ENCODE measurements around the gene MR1. TPM values are rescaled to one million over a fixed set of nuclear protein-coding genes. Genes with fewer than 3 reads are reported as not detected.

Gene MR1
- total RNA-seq, 2 experiments from 2014 or later = 16.2 to 18.1 TPM

GRCh38 chr1:181079382-181079781 is 45.6 kb downstream of the MR1 start:
- Mint-ChIP-seq H3K4me3 (no peak overlapping the region), H3K36me3 (ENCODE audit: low read depth) (no peaks in the 10 kb centered on the region), H3K27ac (no peak overlapping the region), H3K4me1 (ENCODE audit: low read depth) (peaks cover 4% of the 10 kb centered on the region), H3K27me3 (peaks cover 21% of the 10 kb centered on the region), H3K9me3 (no peaks in the 10 kb centered on the region)
- no peak for DNase-seq
- Histone ChIP-seq H3K4me1 (ENCODE audit: insufficient read depth, low read length) (peaks cover 1% of the 10 kb centered on the region), H3K4me3 (ENCODE audit: low read length) (no peak overlapping the region), H3K36me3 (ENCODE audit: insufficient read depth, low read length) (no peaks in the 10 kb centered on the region), H3K27me3 (ENCODE audit: control insufficient read depth in 1 of 2, insufficient read depth in 2 of 2, low read length in 2 of 2) (peaks cover 0 to 6% of the 10 kb centered on the region in 2 experiments), H3K27ac (ENCODE audit: low read depth in 1 of 2, low read length in 2 of 2) (no peak overlapping the region), H3K9me3 (ENCODE audit: control insufficient read depth in 1 of 2, insufficient read depth in 1 of 2, low read length in 2 of 2) (no peaks in the 10 kb centered on the region)
- ChIA-PET POLR2A (interaction anchor here (1.7 kb wide), 1 partner anchor 10 kb away, joined by 6 read pairs; no protein-coding TSS in a partner anchor), CTCF (interaction anchor here (1.9 kb wide), 1 partner anchor 63 kb away, joined by 8 read pairs; no protein-coding TSS in a partner anchor)
- intact Hi-C loops (cut with DNase I, micrococcal nuclease) = loop anchor here in 1 of 2 experiments (5.0 kb wide), 1 partner anchor 348 kb away; no protein-coding TSS in a partner anchor
- no peak for TF ChIP-seq CTCF (IDR thresholded peaks at IDR 0.05)
- ATAC-seq (ENCODE audit: poor library complexity) = no peak

- H3K4me1 Mint-ChIP-seq (ENCODE audit: low read depth) = peaks cover 7% of the 10 kb centered on the region
- H3K27me3 ChIP-seq (ENCODE audit: control insufficient read depth in 1 of 2, insufficient read depth in 2 of 2, low read length in 2 of 2) = peaks cover 0 to 6% of the 10 kb centered on the region in 2 experiments
- no peaks in the 10 kb centered on the region for H3K36me3 Mint-ChIP-seq (ENCODE audit: low read depth)
- intact Hi-C loops (cut with DNase I, micrococcal nuclease) = loop anchor here in 1 of 2 experiments (5.0 kb wide), 1 partner anchor 347 kb away; no protein-coding TSS in a partner anchor
- DNase-seq (no peak), ATAC-seq (ENCODE audit: poor library complexity) (no peak)
- H3K9me3 ChIP-seq (ENCODE audit: control insufficient read depth in 1 of 2, insufficient read depth in 1 of 2, low read length in 2 of 2) = no peaks in the 10 kb centered on the region
- no peak overlapping the region for H3K27ac Mint-ChIP-seq
- CTCF ChIA-PET = interaction anchor here (1.9 kb wide), 1 partner anchor 63 kb away, joined by 8 read pairs; no protein-coding TSS in a partner anchor
- TF ChIP-seq CTCF (IDR thresholded peaks at IDR 0.05) = no peak
- H3K9me3 Mint-ChIP-seq = no peaks in the 10 kb centered on the region
- no peak overlapping the region for H3K27ac ChIP-seq (ENCODE audit: low read depth in 1 of 2, low read length in 2 of 2)
- H3K36me3 ChIP-seq (ENCODE audit: insufficient read depth, low read length) = no peaks in the 10 kb centered on the region
- no peak overlapping the region for H3K4me3 Mint-ChIP-seq
- peaks cover 21% of the 10 kb centered on the region for H3K27me3 Mint-ChIP-seq
- H3K4me1 ChIP-seq (ENCODE audit: insufficient read depth, low read length) = peaks cover 4% of the 10 kb centered on the region
- H3K4me3 ChIP-seq (ENCODE audit: low read length) = no peak overlapping the region
- POLR2A ChIA-PET = interaction anchor here (1.7 kb wide), 1 partner anchor 9 kb away, joined by 6 read pairs; no protein-coding TSS in a partner anchor
These were observed 46.1 kb downstream of the MR1 start for GRCh38 chr1:181079920-181080319.

- intact Hi-C loops (cut with DNase I, micrococcal nuclease) = no loop called here
- Histone ChIP-seq H3K4me1 (ENCODE audit: insufficient read depth, low read length) (peaks cover 4% of the 10 kb centered on the region), H3K4me3 (ENCODE audit: low read length) (no peak overlapping the region), H3K27ac (ENCODE audit: low read depth in 1 of 2, low read length in 2 of 2) (no peak overlapping the region), H3K36me3 (ENCODE audit: insufficient read depth, low read length) (no peaks in the 10 kb centered on the region), H3K27me3 (ENCODE audit: control insufficient read depth in 1 of 2, insufficient read depth in 2 of 2, low read length in 2 of 2) (peaks cover 0 to 6% of the 10 kb centered on the region in 2 experiments), H3K9me3 (ENCODE audit: control insufficient read depth in 1 of 2, insufficient read depth in 1 of 2, low read length in 2 of 2) (no peaks in the 10 kb centered on the region)
- Mint-ChIP-seq H3K36me3 (ENCODE audit: low read depth) (no peaks in the 10 kb centered on the region), H3K27ac (no peak overlapping the region), H3K4me3 (no peak overlapping the region), H3K9me3 (no peaks in the 10 kb centered on the region), H3K4me1 (ENCODE audit: low read depth) (peaks cover 7% of the 10 kb centered on the region), H3K27me3 (peaks cover 21% of the 10 kb centered on the region)
- POLR2A ChIA-PET = interaction anchor here (1.1 kb wide), 1 partner anchor 69 kb away, joined by 4 read pairs; no protein-coding TSS in a partner anchor
- CTCF ChIA-PET = interaction anchor here (1.2 to 1.4 kb wide), 2 partner anchors 42 to 61 kb away, joined by 3 read pairs; no protein-coding TSS in a partner anchor
- no peak for DNase-seq
- TF ChIP-seq CTCF (IDR thresholded peaks at IDR 0.05) = no peak
- ATAC-seq (ENCODE audit: poor library complexity) = no peak
These were observed 46.8 kb downstream of the MR1 start for GRCh38 chr1:181080556-181080955.
